ENCODE data around the gene SAAL1.
A peak's percentile ranks its signal among the peaks of the same experiment; 100 is the strongest.

The SAAL1 gene

GRCh38 chr11:18081551-18081950 is 24.3 kb downstream of the SAAL1 start:
- DNase-seq: no peak

DNA sequence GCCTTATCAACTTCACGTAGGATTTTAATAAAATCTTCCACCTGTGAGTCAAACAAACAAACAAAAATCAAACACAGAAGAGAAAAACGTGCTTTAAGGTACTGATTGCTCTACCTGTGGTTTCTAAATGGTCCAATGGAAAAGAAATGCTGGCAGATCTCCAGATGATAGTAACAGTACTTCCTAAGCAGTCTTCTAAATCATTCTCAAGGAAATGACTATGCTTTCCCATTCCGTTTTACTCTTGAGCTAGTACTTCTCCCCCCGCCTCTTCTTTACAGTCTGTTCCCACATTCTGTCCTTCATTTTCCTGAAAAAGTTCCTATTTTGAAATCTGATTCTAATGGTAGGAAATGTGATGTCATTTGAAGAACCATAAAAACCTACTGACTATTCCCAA is 25.4 kb downstream of the SAAL1 start:
- no peak for DNase-seq

DNA sequence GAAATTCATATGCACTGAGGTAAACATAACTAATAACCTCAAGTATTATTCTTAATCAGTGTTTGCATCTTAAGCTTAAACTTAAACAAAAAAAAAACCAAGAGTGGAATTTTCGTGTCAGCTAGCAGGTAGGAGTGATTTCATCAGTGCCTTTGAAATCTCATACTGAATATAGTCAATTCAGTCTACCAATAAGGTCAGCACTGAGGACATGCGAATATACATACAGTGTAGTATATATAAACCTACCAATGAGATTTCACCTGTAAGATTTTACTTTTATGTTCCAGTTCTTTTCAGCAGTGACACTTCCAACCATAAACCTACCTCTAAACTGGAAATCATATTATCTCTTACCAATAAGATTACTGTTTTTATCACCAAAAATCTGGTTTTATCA is 27.0 kb downstream of the SAAL1 start:
- no peak for DNase-seq

DNA sequence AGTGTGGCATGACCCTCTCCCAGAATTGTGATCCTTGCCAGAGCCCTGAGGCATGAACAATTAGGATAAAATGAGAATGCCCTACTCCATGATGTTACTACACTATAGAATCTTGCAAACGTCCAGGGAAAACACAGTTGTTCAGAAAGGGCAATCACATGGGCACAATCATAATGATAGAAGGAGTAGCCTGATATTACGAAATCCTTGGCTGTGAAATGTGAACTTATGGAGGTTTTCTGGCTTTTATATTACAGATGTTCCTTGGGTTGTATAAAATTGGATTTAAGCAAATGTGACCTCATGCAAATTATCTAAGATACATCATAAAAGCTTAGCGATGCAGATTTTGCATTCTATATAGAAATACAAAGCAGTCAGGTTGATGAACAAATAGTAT is 30.4 kb downstream of the SAAL1 start:
- no peak for DNase-seq

DNA sequence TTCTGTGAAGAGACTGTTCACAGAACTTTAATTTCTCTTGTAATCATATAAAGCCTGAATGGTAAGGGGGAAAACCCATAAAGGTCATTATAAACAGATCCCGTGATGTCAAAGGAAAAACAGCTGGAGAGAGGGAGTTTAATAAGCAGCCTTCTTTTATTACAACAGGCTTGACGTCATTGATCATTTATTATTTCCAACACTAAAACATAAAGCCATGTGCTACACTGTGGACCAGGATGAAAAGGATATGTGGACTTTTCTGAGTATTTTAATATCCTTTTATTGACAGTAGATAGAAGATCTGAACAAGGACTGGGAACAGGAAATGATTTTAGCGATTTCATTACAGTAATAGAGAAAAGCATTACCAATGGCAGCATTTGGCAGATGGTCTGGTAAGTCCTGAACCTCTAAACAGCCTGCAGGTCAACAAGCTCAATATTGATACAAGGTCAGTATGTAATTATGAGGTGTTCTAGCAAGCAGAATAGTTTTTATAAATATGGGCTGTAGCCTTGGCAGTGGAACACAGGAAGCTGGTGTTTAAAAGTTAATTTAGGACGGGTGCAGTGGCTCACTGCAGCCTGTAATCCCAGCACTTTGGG is 34.7 kb downstream of the SAAL1 start:
- DNase-seq: no peak

GRCh38 chr11:18067372-18067771 is 38.5 kb downstream of the SAAL1 start:
- DNase-seq: no peak

- DNase-seq: no peak
Measured at GRCh38 chr11:18066626-18067025, 39.3 kb downstream of the SAAL1 start.

DNA sequence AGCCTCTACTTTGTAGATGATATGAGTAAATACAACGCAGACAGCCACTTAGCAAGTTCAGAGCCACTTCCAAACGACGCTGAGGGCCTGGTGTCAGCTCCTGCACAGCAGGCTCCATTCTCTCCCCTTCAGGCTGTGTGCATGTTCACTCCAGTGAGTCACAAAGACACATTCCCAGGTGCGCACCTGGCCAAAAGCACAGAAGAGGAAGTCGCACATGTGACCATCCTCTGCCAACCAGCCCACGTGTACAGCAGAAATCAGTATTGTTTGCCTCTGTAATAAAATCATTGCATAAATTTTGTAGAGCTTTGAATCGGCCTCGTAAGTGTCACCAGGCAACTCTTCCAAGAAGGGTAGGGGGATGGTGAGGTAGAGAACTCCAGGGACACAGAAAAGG is 40.3 kb downstream of the SAAL1 start:
- DNase-seq: no peak

DNA sequence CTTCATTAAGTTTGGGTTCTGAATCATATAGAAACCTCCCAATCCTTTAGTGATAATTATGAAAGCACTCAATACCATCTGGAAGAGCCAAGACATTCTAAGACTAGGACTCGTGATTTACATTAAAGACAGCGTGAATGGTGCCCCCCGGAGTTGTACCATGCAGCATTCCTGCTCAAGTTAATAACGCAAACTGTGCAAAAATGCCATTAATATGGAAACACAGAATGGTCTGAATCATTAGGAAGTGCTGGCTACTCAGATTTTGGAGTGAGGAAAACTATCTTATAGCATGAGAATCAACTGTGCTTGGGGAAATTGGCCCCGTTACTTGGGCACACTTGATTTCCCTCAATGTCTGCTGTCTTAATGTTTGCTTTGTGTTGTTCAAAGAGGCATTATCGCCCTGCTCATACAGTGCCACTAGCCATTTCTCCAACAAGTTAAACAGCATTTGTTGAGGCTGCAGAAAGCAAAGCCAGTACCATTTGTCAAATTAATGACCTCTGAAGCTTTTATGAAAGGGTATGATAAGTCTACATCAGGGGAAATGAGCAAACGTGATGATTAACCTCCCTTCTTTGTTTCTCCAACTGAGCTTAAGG is 41.3 kb downstream of the SAAL1 start:
- DNase-seq: no peak

DNA sequence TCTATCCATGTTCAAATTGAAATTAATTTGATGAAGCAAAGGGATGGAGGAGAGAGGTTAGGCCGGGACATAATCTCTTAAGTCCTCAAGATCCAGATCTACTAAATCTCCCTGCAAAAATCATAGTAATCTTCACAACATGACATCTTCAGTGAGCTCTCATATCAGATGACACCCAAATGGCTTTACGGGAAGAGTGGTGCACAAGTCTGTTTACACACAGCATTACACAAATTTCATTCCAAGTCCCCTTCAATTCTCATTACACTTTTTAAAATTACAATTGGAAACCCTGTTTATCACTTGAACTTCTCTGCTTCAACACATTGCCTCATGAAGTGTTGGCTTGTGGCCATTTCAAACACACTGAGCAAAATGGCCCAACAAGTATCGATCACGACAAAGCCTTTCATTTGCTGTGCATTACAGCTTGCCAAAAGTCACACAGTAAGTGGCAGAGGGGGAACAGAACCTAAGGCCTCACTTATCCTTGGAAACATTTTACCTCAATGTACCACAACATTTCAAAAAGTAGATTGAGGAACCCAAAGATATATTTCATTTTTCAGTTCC is 41.9 kb downstream of the SAAL1 start:
- no peak for DNase-seq

GRCh38 chr11:18063125-18063524 is 42.8 kb downstream of the SAAL1 start:
- DNase-seq: no peak

DNA sequence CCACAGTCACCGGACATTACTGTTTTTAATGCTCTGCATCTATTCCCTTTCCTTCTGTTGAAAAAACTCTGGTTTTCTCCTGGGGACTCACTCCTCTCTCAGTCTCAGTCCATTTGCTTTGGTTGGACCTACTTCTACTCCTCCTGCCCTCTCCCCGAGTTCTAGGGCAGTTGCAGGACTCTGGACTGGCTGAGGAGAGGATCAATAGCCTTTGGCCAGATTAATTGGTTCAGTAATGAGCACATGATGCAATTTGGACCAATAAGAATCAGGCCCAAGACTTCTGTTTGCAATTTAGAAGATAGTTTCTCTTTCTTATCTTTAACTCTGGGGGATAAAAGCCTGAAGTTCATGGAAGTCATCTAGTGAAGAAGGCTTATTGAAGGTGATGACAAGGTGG is 44.5 kb downstream of the SAAL1 start:
- DNase-seq: no peak

GRCh38 chr11:18056561-18057181 is 49.2 kb downstream of the SAAL1 start:
- no peak for DNase-seq

- no peak for DNase-seq
Measured at GRCh38 chr11:18054511-18055103, 51.3 kb downstream of the SAAL1 start.

GRCh38 chr11:18050848-18051247 is 55.0 kb downstream of the SAAL1 start:
- DNase-seq: no peak

DNA sequence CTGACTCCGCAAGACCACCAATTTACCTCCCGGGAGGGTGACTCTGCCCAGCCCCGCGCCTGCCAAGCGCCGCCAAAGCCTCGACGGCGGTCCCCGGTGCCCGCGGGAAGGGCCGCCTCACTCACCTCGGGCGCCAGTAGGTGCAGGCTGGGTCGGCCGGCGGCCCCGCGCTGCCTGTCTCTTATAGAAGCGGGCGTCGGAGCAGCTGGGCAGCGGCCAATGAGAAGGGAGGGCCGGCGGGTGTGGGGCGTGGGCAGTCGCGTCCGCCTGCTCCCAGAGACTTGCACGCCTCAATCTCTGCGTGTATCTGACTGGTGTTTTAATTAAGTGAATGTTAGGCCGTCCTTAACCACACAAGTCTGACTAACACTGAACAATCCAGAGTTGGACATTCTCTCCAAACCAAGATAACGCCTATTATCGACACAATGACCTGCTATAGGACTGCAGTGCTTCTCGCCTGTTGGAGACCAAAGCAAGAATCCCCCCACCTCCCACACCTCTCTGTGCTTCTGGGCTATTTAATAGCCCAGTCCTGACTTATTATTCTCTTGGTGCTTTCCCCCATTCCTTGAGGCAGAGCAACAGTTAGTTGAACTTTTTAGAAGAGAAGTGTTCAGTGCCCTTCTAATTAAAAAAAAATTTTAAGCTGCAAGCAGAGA is 59.6 kb downstream of the SAAL1 start, which contains the start of gene TPH1:
Gene TPH1, minus strand, starts transcription at position 154 of the 662 bp plus-strand sequence. CDS start 5,507 bp downstream, outside the sequence.
- peak in 2 of 51 donors; percentile 1 to 3 for DNase-seq

DNA sequence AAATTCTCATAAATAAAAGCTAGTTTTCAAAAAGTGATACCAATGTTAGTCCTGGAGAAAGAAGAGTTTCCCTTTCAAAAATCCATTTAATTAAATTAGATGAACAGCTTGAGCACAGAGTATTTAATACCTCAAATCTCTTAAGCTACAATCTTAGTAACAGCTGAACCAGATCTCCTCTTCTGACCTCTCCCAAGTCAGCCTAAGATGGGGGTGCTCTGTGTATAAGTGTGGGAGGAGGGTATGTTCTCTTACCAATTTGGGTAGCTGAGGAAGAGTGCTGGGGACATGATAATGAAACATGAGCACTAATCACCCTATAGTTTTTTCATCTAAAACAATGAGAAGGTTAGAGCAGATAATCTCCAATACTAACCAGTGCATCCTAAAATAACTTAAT is 69.4 kb downstream of the SAAL1 start:
- no peak for DNase-seq

Data from hypothalamus (tissue), 51 donors.